ENCODE measurements around the gene LOXHD1. TPM values are rescaled to one million over a fixed set of nuclear protein-coding genes. Genes with fewer than 3 reads are reported as not detected.
A peak's percentile ranks its signal among the peaks of the same experiment; 100 is the strongest.

The LOXHD1 gene
- total RNA-seq, 2 experiments from 2014 or later, result not detected

- Mint-ChIP-seq H3K4me3 (no peak overlapping the region), H3K27me3 (peaks cover 4% of the 10 kb centered on the region), H3K4me1 (no peaks in the 10 kb centered on the region), H3K27ac (no peak overlapping the region), H3K9me3 (no peaks in the 10 kb centered on the region), H3K36me3 (ENCODE audit: low read depth) (no peaks in the 10 kb centered on the region)
- ChIA-PET POLR2A (interaction anchor here (0.7 kb wide), 1 partner anchor 538 kb away, joined by 4 read pairs; no protein-coding TSS in a partner anchor), CTCF (interaction anchor here (0.9 to 4.6 kb wide), 4 partner anchors 37 to 512 kb away, joined by 3 to 39 read pairs (median 4); a partner anchor contains a TSS)
- DNase-seq, result no peak
Measured at GRCh38 chr18:46660957-46661749, 4.1 kb upstream of the LOXHD1 start.

- no peak for DNase-seq
- CTCF ChIA-PET, result interaction anchor here (1.2 to 4.6 kb wide), 6 partner anchors 12 to 513 kb away, joined by 3 to 78 read pairs (median 19); no protein-coding TSS in a partner anchor
- Mint-ChIP-seq H3K27me3 (peaks cover 4% of the 10 kb centered on the region), H3K27ac (no peak overlapping the region), H3K4me1 (no peaks in the 10 kb centered on the region), H3K36me3 (ENCODE audit: low read depth) (no peaks in the 10 kb centered on the region), H3K9me3 (no peaks in the 10 kb centered on the region), H3K4me3 (no peak overlapping the region)
- POLR2A ChIA-PET, result no interaction called here
Measured at GRCh38 chr18:46659484-46659883, 2.5 kb upstream of the LOXHD1 start.

DNA sequence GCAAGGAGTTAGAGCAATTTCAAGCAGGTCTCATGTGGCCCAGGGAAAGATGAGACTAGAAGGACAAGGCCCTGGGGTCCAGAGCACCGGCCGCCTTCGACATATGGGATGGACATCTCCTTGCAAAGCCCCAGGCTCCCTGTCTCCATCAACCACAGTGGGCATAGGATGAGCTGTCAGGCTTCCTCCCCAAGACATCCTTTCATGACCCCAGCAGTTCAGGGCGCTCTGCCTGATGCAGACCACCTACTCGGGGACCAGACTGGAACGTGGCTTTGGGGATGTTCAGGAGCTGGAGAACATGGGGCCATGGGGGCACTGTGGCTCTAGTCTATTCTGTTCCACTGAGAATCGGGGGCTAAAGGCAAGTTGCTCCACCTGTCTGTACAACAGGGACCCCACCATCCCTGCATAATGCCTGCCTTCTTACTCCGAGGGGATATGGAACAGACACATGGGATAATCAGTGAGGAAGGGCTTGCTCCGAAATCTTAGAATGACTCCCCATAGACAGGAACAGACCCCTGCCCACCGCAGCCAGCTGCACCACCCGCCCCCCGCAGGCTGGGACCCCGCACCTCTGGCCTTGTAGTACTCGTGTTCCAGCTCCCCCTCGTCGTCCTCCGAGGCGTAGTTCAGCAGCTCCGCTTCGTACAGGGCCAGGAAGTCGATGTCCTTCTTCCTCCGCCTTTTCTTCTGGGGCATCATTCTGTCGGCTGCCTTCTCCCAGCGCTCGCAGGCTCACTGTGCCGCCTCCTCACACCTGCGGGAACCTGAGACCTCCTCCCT lies 500 bp downstream of the LOXHD1 start:
- no peaks in the 10 kb centered on the region for H3K9me3 Mint-ChIP-seq
- ChIA-PET CTCF (interaction anchor here (1.4 to 4.6 kb wide), 5 partner anchors 8 to 507 kb away, joined by 3 to 44 read pairs (median 8); a partner anchor contains a TSS), POLR2A (no interaction called here)
- no peaks in the 10 kb centered on the region for H3K4me1 Mint-ChIP-seq
- no peak overlapping the region for H3K27ac Mint-ChIP-seq
- DNase-seq, result no peak
- H3K36me3 Mint-ChIP-seq (ENCODE audit: low read depth), result no peaks in the 10 kb centered on the region
- H3K4me3 Mint-ChIP-seq, result no peak overlapping the region
- H3K27me3 Mint-ChIP-seq, result peaks cover 9% of the 10 kb centered on the region

- CTCF ChIA-PET, result no interaction called here
- POLR2A ChIA-PET, result no interaction called here
- H3K27ac Mint-ChIP-seq, result no peak overlapping the region
- H3K9me3 Mint-ChIP-seq, result no peaks in the 10 kb centered on the region
- H3K4me3 Mint-ChIP-seq, result no peak overlapping the region
- no peaks in the 10 kb centered on the region for H3K36me3 Mint-ChIP-seq (ENCODE audit: low read depth)
- H3K4me1 Mint-ChIP-seq, result no peaks in the 10 kb centered on the region
- H3K27me3 Mint-ChIP-seq, result peaks cover 15% of the 10 kb centered on the region
- no peak for DNase-seq
Measured at GRCh38 chr18:46652372-46652771, 4.6 kb downstream of the LOXHD1 start.

GRCh38 chr18:46650681-46651080 lies 6.3 kb downstream of the LOXHD1 start:
- POLR2A ChIA-PET, result no interaction called here
- CTCF ChIA-PET, result no interaction called here
- DNase-seq, result no peak
- Mint-ChIP-seq H3K27me3 (peaks cover 15% of the 10 kb centered on the region), H3K9me3 (no peaks in the 10 kb centered on the region), H3K4me1 (no peaks in the 10 kb centered on the region), H3K4me3 (no peak overlapping the region), H3K27ac (no peak overlapping the region), H3K36me3 (ENCODE audit: low read depth) (no peaks in the 10 kb centered on the region)

DNA sequence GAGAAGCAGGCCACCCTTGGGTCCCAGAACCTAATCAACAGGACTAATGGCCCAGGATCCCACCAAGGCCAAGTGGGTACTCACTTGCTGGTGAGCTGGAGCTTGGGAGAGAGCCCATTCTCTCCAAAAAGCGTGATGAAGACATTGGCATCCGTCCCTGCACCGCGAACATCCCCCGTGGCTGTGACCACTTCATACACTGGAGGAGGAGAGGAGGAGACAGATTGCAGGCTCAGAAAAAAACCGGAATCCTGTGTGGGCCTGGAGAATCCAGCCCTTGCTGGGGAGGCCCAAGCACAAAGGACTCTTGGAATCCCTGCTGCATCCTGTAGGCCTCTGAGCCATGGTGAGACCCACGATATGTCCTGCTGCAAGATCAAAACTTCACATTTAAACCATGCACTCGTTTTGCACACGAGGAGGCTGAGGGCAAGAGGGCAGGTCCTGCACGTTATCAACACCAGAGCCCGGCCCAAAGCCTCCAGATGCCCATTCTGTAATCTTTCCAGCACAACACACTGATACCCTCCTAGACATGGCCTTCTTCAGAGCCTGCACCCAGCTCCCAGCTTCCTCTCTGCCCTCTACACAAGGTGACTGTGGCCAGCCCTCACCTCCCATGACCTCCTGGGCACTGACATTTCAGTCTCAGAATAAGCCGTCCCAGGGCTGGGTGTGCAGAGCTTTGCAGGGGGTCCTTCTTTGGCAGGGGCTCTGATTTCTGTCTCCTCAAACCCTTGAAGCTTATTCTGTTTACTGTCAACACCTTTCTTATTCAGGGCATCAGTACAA lies 7.8 kb downstream of the LOXHD1 start:
- H3K4me1 Mint-ChIP-seq, result no peaks in the 10 kb centered on the region
- no peak overlapping the region for H3K4me3 Mint-ChIP-seq
- ChIA-PET POLR2A (no interaction called here), CTCF (interaction anchor here (2.5 kb wide), 1 partner anchor 9 kb away, joined by 8 read pairs; the partner anchor contains the start of gene LOXHD1)
- no peak overlapping the region for H3K27ac Mint-ChIP-seq
- no peaks in the 10 kb centered on the region for H3K36me3 Mint-ChIP-seq (ENCODE audit: low read depth)
- H3K9me3 Mint-ChIP-seq, result no peaks in the 10 kb centered on the region
- peaks cover 22% of the 10 kb centered on the region for H3K27me3 Mint-ChIP-seq
- DNase-seq, result no peak

GRCh38 chr18:46646468-46646867 lies 10.6 kb downstream of the LOXHD1 start:
- ChIA-PET POLR2A (no interaction called here), CTCF (interaction anchor here (1.0 kb wide), 1 partner anchor 12 kb away, joined by 5 read pairs; no protein-coding TSS in a partner anchor)
- Mint-ChIP-seq H3K9me3 (no peaks in the 10 kb centered on the region), H3K4me1 (no peaks in the 10 kb centered on the region), H3K4me3 (no peak overlapping the region), H3K27ac (no peak overlapping the region), H3K27me3 (peaks cover 16% of the 10 kb centered on the region), H3K36me3 (ENCODE audit: low read depth) (no peaks in the 10 kb centered on the region)
- no peak for DNase-seq

GRCh38 chr18:46642561-46642960 lies 14.5 kb downstream of the LOXHD1 start:
- H3K36me3 Mint-ChIP-seq (ENCODE audit: low read depth), result no peaks in the 10 kb centered on the region
- ChIA-PET POLR2A (no interaction called here), CTCF (interaction anchor here (1.5 kb wide), 1 partner anchor 15 kb away, joined by 6 read pairs; no protein-coding TSS in a partner anchor)
- no peak overlapping the region for H3K27ac Mint-ChIP-seq
- peaks cover 11% of the 10 kb centered on the region for H3K27me3 Mint-ChIP-seq
- no peak overlapping the region for H3K4me3 Mint-ChIP-seq
- no peaks in the 10 kb centered on the region for H3K9me3 Mint-ChIP-seq
- H3K4me1 Mint-ChIP-seq, result no peaks in the 10 kb centered on the region
- DNase-seq, result no peak

GRCh38 chr18:46641917-46642316 lies 15.1 kb downstream of the LOXHD1 start:
- Mint-ChIP-seq H3K9me3 (no peaks in the 10 kb centered on the region), H3K27me3 (peaks cover 13% of the 10 kb centered on the region), H3K36me3 (ENCODE audit: low read depth) (no peaks in the 10 kb centered on the region), H3K4me3 (no peak overlapping the region), H3K27ac (no peak overlapping the region), H3K4me1 (no peaks in the 10 kb centered on the region)
- POLR2A ChIA-PET, result interaction anchor here (0.5 kb wide), 1 partner anchor 53 kb away, joined by 3 read pairs; no protein-coding TSS in a partner anchor
- no peak for DNase-seq
- CTCF ChIA-PET, result interaction anchor here (1.5 kb wide), 1 partner anchor 16 kb away, joined by 6 read pairs; no protein-coding TSS in a partner anchor

DNA sequence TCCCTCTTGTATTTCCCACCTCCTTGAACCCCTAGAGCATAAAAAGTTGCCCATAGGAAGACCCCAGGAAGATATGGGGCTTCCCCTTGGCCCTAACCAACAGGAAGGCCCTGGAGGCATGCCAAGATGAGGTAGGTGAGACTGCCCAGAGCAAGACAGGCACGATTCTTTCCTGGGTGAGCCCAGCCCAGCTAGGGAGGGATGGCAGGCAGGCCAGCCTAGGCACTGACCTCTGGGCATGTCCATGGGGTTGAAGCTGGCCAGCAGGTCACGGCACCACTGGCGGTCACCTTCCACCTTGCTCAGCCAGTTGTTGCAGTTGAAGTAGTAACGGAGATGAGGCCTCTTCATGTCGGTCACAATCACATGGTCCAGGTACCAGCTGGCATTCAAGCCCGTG lies 17.6 kb downstream of the LOXHD1 start:
- H3K4me3 Mint-ChIP-seq, result no peak overlapping the region
- H3K27me3 Mint-ChIP-seq, result peaks cover 11% of the 10 kb centered on the region
- H3K27ac Mint-ChIP-seq, result no peak overlapping the region
- H3K9me3 Mint-ChIP-seq, result no peaks in the 10 kb centered on the region
- no peaks in the 10 kb centered on the region for H3K36me3 Mint-ChIP-seq (ENCODE audit: low read depth)
- DNase-seq, result no peak
- CTCF ChIA-PET, result no interaction called here
- POLR2A ChIA-PET, result no interaction called here
- no peaks in the 10 kb centered on the region for H3K4me1 Mint-ChIP-seq

- CTCF ChIA-PET, result no interaction called here
- DNase-seq, result peak; percentile 2
- no peak overlapping the region for H3K4me3 Mint-ChIP-seq
- H3K9me3 Mint-ChIP-seq, result no peaks in the 10 kb centered on the region
- H3K27ac Mint-ChIP-seq, result no peak overlapping the region
- H3K4me1 Mint-ChIP-seq, result no peaks in the 10 kb centered on the region
- POLR2A ChIA-PET, result no interaction called here
- no peaks in the 10 kb centered on the region for H3K36me3 Mint-ChIP-seq (ENCODE audit: low read depth)
- peaks cover 9% of the 10 kb centered on the region for H3K27me3 Mint-ChIP-seq
Measured at GRCh38 chr18:46636040-46636630, 20.9 kb downstream of the LOXHD1 start.

DNA sequence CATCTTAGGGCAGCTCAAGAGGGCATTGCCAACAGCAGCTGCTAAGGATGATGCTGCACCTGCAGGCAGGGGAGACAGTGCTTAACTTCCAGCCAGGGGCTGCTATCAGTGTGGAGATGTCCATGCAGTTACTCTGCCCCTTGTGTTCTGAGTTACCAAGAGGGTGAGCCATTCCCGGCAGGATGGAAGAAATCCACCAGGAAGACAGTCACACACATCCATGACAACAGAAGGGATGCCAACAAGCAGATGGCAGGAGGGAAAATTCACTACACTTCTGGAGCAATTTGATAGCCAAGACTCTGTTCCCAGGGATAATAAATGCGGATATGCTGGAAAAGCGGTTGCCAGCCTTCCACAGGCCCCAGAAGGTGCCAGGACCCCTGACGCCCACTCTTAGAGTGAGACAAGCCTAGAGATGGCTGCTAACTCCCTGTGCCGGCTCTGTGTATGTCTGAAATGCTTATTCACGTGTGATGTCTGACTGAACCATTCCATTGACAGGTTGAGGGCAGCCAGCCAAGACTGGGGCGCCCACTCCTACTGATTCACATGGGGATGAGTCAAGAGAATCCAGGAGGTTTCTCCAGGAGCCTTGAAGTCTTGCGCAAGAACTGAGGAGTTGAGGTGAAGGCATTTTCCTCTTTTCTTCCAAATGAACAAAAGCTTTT lies 24.5 kb downstream of the LOXHD1 start:
- ChIA-PET CTCF (no interaction called here), POLR2A (no interaction called here)
- Mint-ChIP-seq H3K4me3 (no peak overlapping the region), H3K4me1 (peaks cover 18% of the 10 kb centered on the region), H3K9me3 (no peaks in the 10 kb centered on the region), H3K36me3 (ENCODE audit: low read depth) (no peaks in the 10 kb centered on the region), H3K27me3 (peaks cover 11% of the 10 kb centered on the region), H3K27ac (no peak overlapping the region)
- DNase-seq, result no peak
